ENCODE measurements around the gene ACOX3. TPM values are rescaled to one million over a fixed set of nuclear protein-coding genes. Genes with fewer than 3 reads are reported as not detected.

Gene ACOX3
- total RNA-seq, 1 experiment from 2014 or later = 11.0 TPM

DNA sequence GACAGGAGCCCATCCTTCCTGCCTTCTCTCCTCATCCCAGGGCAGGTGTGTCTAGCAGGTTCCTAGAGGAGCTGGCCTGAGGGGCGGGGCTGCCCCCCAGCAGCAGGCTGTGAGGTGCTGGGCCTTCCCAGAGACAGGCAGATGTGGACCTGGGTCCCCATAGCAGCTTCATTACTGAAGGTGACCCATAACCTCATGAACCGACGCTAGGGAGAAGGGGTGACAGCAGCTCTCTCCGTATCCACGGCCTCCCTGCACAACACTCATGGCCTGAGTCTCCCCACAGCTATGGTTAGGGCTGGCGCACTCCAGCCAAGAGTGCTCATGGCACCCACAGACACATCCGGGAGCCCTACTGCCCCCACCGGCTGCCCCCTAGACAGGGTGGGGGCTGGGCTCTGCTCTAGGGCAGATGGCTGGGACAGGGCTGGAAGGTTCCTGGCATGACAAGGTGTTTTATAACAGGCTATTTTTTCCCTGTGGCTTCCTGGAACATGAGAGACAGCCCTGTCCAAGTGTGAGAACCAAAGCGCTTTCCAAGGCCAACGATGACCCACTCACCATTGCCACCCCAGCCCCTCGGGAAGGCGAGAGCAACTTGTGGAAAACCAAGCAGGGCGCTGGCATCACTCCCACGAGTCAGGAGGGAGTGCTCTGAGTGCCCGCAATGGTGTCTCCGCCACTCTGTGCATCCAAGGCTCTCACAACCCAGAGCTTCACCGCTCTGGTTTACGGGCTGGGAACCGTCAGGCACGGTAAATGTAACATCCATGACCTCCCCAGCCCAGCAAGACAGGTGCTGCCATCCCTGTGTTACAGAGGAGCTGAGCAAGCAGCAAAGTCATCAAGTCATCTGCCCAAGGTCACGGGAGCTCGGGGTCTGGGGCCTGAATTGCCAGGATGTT is 59.8 kb downstream of the ACOX3 start:
- no peaks in the 10 kb centered on the region for H3K4me1 Mint-ChIP-seq (ENCODE audit: low read depth, unreplicated experiment)
- intact Hi-C loops (cut with micrococcal nuclease; ENCODE audit: unreplicated experiment) = no loop called here
- H3K9me3 Mint-ChIP-seq (ENCODE audit: low read depth, unreplicated experiment) = no peaks in the 10 kb centered on the region
- H3K36me3 Mint-ChIP-seq (ENCODE audit: insufficient read depth, unreplicated experiment) = no peaks in the 10 kb centered on the region
- TF ChIP-seq, protein P1, sequence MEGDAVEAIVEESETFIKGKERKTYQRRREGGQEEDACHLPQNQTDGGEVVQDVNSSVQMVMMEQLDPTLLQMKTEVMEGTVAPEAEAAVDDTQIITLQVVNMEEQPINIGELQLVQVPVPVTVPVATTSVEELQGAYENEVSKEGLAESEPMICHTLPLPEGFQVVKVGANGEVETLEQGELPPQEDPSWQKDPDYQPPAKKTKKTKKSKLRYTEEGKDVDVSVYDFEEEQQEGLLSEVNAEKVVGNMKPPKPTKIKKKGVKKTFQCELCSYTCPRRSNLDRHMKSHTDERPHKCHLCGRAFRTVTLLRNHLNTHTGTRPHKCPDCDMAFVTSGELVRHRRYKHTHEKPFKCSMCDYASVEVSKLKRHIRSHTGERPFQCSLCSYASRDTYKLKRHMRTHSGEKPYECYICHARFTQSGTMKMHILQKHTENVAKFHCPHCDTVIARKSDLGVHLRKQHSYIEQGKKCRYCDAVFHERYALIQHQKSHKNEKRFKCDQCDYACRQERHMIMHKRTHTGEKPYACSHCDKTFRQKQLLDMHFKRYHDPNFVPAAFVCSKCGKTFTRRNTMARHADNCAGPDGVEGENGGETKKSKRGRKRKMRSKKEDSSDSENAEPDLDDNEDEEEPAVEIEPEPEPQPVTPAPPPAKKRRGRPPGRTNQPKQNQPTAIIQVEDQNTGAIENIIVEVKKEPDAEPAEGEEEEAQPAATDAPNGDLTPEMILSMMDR (IDR thresholded peaks at IDR 0.05; ENCODE audit: unreplicated experiment) = no peak
- no TSS peak for BruUV-seq (replicated peaks)
- DNase-seq = no peak
- H3K27ac Mint-ChIP-seq (ENCODE audit: unreplicated experiment) = no peak overlapping the region
- CTCF ChIA-PET = interaction anchor here (0.7 kb wide), 1 partner anchor 98 kb away, joined by 5 read pairs; no protein-coding TSS in a partner anchor
- no peak overlapping the region for H3K4me3 Mint-ChIP-seq (ENCODE audit: low read depth, unreplicated experiment)
- H3K27me3 Mint-ChIP-seq (ENCODE audit: unreplicated experiment) = no peaks in the 10 kb centered on the region

DNA sequence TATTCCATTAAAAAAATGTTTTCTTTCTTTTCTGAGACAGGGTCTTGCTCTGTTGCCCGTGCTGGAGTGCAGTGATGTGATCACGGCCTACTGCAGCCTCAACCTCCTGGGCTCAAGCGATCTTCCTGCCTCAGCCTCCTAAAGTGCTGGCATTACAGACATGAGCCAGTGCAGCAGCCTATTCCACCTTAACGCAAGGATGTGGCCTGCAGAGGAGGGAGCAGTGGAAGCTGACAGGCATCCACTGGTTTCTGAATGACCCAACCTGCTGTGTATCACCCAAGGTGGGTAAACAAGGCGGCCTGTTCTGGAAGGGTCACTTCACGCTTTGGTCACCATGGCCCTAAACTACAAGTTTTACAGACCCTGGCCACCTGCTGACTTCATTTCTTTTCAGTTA is 60.8 kb downstream of the ACOX3 start:
- no peaks in the 10 kb centered on the region for H3K27me3 Mint-ChIP-seq (ENCODE audit: unreplicated experiment)
- H3K36me3 Mint-ChIP-seq (ENCODE audit: insufficient read depth, unreplicated experiment) = no peaks in the 10 kb centered on the region
- CTCF ChIA-PET = interaction anchor here (0.6 to 0.7 kb wide), 2 partner anchors 97 to 402 kb away, joined by 3 to 5 read pairs; no protein-coding TSS in a partner anchor
- intact Hi-C loops (cut with micrococcal nuclease; ENCODE audit: unreplicated experiment) = no loop called here
- H3K4me1 Mint-ChIP-seq (ENCODE audit: low read depth, unreplicated experiment) = no peaks in the 10 kb centered on the region
- no peak for DNase-seq
- no peak overlapping the region for H3K4me3 Mint-ChIP-seq (ENCODE audit: low read depth, unreplicated experiment)
- no TSS peak for BruUV-seq (replicated peaks)
- no peaks in the 10 kb centered on the region for H3K9me3 Mint-ChIP-seq (ENCODE audit: low read depth, unreplicated experiment)
- TF ChIP-seq, protein P1 (IDR thresholded peaks at IDR 0.05; ENCODE audit: unreplicated experiment) = no peak
- no peak overlapping the region for H3K27ac Mint-ChIP-seq (ENCODE audit: unreplicated experiment)

DNA sequence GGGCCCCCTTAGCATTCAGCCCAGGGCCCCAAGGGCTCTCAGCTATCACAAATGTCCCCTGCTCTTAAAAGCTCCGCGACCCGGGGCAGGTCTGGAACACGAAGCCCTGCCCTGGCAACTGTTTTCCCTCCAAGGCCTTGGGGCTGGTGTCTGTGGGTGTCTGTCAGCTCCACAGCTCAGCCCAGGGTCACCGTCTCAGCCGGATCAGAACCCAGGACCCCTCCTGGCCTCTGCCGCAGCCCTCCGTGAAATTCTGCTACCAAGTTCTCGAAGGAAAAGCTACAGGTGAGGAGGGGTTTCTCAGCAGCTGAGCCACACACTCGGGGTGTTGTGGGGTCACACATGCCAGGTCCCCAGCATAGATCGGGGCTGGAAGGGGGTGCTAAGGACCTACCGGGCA is 61.2 kb downstream of the ACOX3 start:
- H3K4me1 Mint-ChIP-seq (ENCODE audit: low read depth, unreplicated experiment) = no peaks in the 10 kb centered on the region
- intact Hi-C loops (cut with micrococcal nuclease; ENCODE audit: unreplicated experiment) = no loop called here
- no peaks in the 10 kb centered on the region for H3K36me3 Mint-ChIP-seq (ENCODE audit: insufficient read depth, unreplicated experiment)
- no peak overlapping the region for H3K27ac Mint-ChIP-seq (ENCODE audit: unreplicated experiment)
- H3K27me3 Mint-ChIP-seq (ENCODE audit: unreplicated experiment) = no peaks in the 10 kb centered on the region
- no peak for DNase-seq
- H3K9me3 Mint-ChIP-seq (ENCODE audit: low read depth, unreplicated experiment) = no peaks in the 10 kb centered on the region
- BruUV-seq (replicated peaks) = no TSS peak
- TF ChIP-seq, protein P1 (IDR thresholded peaks at IDR 0.05; ENCODE audit: unreplicated experiment) = no peak
- H3K4me3 Mint-ChIP-seq (ENCODE audit: low read depth, unreplicated experiment) = no peak overlapping the region
- CTCF ChIA-PET = interaction anchor here (0.6 kb wide), 1 partner anchor 401 kb away, joined by 3 read pairs; no protein-coding TSS in a partner anchor

DNA sequence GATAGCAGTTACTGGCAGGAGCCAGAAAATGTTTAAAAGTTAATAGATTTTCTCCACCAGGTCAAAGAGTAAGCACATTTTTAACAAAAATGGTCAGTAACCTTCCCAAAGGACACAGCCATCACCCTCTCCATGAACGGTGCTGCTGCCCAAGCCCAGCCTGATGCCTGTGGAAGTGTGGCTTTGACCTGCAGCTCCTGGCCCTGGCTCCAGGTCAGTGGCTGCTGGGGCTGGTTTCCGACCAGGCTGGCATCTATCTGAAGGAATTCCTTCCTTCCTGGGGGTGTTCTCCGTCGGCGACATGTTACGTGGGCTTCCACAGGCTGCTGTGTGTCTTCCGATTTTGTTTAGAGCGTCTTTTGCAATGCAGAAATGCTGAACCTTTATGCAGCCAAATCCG is 61.7 kb downstream of the ACOX3 start:
- Mint-ChIP-seq H3K27ac (ENCODE audit: unreplicated experiment) (no peak overlapping the region), H3K36me3 (ENCODE audit: insufficient read depth, unreplicated experiment) (no peaks in the 10 kb centered on the region), H3K9me3 (ENCODE audit: low read depth, unreplicated experiment) (no peaks in the 10 kb centered on the region), H3K4me3 (ENCODE audit: low read depth, unreplicated experiment) (no peak overlapping the region), H3K4me1 (ENCODE audit: low read depth, unreplicated experiment) (no peaks in the 10 kb centered on the region), H3K27me3 (ENCODE audit: unreplicated experiment) (no peaks in the 10 kb centered on the region)
- intact Hi-C loops (cut with micrococcal nuclease; ENCODE audit: unreplicated experiment) = no loop called here
- no TSS peak for BruUV-seq (replicated peaks)
- DNase-seq = no peak
- TF ChIP-seq, protein P1 (IDR thresholded peaks at IDR 0.05; ENCODE audit: unreplicated experiment) = no peak
- CTCF ChIA-PET = no interaction called here
